ENCODE data around the gene ANKRD62.

The ANKRD62 gene

DNA sequence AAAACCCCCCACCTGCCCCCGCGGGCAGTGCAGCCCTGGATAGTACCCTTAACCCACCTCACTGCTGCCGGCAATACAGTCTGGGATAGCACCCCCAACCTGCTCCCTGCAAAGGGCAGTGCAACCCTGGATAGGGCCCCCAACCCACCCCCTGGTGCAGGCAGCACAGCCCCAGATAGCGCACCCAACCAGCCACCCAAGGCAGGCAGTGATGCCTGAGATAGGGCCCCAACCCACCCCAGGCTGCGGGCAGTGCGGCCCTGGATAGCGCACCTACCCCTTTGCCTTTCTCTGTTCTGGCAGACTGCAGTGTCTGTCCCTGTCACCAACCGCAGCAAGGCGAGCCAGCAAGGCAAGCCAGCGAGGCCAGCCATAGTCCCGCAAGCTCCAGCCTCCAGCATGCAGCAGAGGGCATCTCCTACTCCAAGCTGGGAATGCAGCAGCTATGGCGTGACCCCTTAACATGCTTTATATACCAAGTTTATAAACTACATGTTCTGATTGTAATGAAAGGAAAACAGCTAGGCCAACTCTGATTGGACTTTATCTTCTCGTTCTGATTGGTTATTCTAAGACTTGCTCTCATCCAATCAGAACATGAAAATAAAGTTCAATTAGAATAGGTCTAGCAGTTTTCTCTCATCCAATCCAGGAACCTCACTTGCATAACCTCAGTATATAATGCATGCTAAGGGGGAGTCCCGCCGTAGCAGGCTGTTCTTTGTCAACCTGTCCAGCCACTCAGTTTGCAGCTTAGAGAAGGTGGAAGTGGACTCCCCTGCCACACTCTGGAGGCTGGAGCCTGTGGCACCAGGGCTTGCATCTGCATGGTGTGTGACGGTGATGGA lies 34.1 kb upstream of the ANKRD62 start:
- TF ChIP-seq, protein P1, sequence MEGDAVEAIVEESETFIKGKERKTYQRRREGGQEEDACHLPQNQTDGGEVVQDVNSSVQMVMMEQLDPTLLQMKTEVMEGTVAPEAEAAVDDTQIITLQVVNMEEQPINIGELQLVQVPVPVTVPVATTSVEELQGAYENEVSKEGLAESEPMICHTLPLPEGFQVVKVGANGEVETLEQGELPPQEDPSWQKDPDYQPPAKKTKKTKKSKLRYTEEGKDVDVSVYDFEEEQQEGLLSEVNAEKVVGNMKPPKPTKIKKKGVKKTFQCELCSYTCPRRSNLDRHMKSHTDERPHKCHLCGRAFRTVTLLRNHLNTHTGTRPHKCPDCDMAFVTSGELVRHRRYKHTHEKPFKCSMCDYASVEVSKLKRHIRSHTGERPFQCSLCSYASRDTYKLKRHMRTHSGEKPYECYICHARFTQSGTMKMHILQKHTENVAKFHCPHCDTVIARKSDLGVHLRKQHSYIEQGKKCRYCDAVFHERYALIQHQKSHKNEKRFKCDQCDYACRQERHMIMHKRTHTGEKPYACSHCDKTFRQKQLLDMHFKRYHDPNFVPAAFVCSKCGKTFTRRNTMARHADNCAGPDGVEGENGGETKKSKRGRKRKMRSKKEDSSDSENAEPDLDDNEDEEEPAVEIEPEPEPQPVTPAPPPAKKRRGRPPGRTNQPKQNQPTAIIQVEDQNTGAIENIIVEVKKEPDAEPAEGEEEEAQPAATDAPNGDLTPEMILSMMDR (IDR thresholded peaks at IDR 0.05; ENCODE audit: control extremely low read depth, extremely low read depth, low read depth, missing control alignments): no peak
- no peak for DNase-seq (ENCODE audit: extremely low spot score)
- ChIA-PET POLR2A (no interaction called here), CTCF (interaction anchor here (1.0 to 1.1 kb wide), 3 partner anchors 9 to 122 kb away, joined by 3 to 4 read pairs (median 3); no protein-coding TSS in a partner anchor)

DNA sequence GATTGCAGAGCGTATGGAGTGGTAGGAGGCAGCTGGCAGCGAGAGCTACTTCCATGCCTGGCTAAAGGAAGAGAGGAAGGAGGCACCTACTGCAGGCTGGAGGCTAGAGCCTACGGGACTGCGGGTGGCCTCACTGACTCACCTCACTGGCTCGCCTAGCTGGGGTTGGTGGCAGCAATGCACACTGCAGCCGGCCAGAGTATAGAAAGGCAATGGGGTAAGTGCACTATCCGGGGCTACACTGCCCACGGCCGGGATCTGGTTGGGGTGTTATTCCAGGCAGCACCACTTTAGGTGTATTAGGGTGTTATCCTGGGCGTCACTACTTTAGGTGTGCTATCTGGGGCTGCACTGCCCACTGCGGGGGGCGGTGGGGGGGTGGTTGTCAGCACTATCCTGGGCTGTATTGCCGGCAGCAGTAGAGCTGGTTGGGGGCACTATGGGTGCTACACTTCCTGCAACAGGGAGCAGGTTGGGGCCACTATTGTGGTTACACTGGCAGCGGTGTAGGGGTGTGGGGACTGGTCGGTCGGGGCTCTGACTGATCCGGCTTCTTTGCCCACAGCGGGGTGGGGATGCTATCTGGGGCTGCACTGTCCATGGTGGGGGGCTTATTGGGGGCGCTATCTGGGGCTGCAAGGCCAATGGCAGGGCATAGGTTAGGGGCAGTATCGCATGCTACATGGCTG lies 33.3 kb upstream of the ANKRD62 start:
- ChIA-PET POLR2A (no interaction called here), CTCF (interaction anchor here (1.0 to 1.1 kb wide), 3 partner anchors 10 to 123 kb away, joined by 3 to 4 read pairs (median 3); no protein-coding TSS in a partner anchor)
- no peak for DNase-seq (ENCODE audit: extremely low spot score)
- TF ChIP-seq, protein P1 (IDR thresholded peaks at IDR 0.05; ENCODE audit: control extremely low read depth, extremely low read depth, low read depth, missing control alignments): no peak

DNA sequence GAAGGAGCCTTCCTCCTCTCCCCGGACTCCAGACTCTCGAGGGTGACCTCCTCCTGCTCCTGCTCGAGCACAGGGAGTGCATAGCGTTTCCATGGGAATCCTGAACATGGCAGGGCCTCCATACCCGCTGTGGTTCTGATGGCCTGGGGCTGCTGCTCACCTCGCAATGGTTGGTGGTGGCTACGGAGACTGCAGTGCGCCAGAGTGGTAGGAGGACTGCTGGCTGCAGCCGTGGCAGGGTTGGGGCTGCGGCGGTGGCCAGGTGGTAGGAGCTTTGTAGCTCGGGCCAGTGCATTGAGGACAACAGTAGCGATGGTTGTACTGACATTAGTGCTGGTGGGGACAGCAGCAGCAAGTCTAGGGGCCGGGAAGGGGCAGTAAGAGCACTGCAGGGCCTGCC lies 32.0 kb upstream of the ANKRD62 start:
- no peak for DNase-seq (ENCODE audit: extremely low spot score)
- CTCF ChIA-PET: no interaction called here
- TF ChIP-seq, protein P1 (IDR thresholded peaks at IDR 0.05; ENCODE audit: control extremely low read depth, extremely low read depth, low read depth, missing control alignments): no peak
- POLR2A ChIA-PET: no interaction called here

DNA sequence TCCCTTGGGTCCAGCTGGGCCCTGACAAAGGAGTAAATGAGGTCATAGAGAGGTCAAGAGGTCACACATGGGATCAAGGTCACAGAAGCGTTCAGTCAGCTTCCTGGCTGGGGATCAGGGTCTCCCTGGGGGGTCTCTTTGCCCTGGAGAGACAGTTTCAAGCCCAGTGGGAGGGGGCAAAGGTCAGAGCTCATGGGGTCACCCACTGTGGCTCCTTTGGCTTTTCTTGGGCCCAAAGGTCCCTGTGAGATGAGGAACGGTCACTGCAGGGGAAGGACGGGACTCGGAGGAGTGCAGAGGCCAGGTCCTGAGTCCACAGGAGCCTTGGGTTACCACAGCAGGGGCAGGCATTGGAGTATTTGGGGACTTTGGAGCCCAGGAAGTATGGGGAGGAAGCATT lies 30.7 kb upstream of the ANKRD62 start:
- no peak for DNase-seq (ENCODE audit: extremely low spot score)
- TF ChIP-seq, protein P1 (IDR thresholded peaks at IDR 0.05; ENCODE audit: control extremely low read depth, extremely low read depth, low read depth, missing control alignments): no peak
- ChIA-PET CTCF (interaction anchor here (1.0 kb wide), 1 partner anchor 24 kb away, joined by 3 read pairs; no protein-coding TSS in a partner anchor), POLR2A (no interaction called here)

DNA sequence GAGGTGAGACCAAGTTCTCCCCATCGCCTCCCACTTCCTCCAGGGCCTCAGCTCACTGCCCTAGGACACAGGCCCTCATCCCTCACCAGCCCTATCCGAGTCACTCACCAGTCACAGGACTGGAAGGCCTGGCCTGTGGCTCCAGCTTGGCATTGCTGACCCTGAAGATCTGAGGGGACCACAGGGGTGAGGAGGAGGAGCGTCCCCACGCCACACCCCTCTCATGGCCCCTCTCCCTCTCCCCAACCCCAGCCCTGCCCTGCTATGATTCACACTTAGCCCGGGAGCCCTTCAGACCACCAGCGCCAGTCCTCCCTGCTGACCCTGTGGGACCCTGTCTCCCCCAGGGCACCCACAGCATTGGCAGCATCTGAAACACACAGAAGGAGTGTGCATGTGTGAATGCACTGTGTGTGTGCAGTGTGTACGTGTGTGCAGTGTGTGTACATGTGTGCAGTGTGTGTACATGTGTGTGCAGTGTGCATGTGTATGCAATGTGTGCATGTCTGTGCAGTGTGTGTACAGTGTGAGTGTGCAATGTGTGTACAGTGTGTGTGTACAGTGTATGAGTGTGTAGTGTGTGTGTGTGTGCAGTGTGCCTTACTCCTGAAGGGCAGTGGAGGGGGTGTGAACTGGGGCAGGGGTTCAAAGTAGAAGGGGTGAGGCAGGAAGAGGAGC lies 29.4 kb upstream of the ANKRD62 start:
- ChIA-PET POLR2A (no interaction called here), CTCF (no interaction called here)
- TF ChIP-seq, protein P1 (IDR thresholded peaks at IDR 0.05; ENCODE audit: control extremely low read depth, extremely low read depth, low read depth, missing control alignments): no peak
- no peak for DNase-seq (ENCODE audit: extremely low spot score)

DNA sequence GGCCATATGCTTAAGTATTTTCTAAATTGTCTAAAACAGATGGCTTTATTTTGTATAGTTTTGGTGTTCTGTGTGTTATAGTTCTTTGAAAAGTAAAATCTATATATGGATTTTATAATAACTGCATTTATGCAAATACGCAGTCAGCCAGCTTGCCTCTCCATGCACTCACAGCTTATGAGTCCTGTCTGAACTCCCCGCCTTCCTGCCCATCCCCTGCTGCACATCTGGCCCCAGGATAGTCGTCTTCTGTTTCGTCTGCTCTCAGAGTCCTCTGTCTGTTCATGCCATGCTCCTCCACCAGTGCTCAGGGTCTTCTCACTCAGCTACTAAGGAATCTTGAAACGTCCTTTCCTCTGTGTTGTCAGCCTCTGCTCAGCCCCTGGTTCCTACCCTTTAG lies 28.2 kb upstream of the ANKRD62 start:
- no peak for DNase-seq (ENCODE audit: extremely low spot score)
- ChIA-PET CTCF (no interaction called here), POLR2A (no interaction called here)
- TF ChIP-seq, protein P1 (IDR thresholded peaks at IDR 0.05; ENCODE audit: control extremely low read depth, extremely low read depth, low read depth, missing control alignments): no peak

Data from GM10248 (cell line).